Suprapubic skin (tissue), 4 donors: Measurements from ENCODE around the gene AQP12A.

Source experiments
- POLR2A ChIP-seq, 2 donors: fragments of 450-650 bp; IDR thresholded peaks; one replicate each; pipeline ENCODE4 v1.6.1; 2017; ENCODE audit warnings: antibody characterized with exemption in 2 of 2, mild to moderate bottlenecking in 2 of 2, moderate library complexity in 2 of 2
- POLR2AphosphoS5 ChIP-seq, 3 donors: sonication (generic); formaldehyde crosslinking; IDR thresholded peaks; one replicate each; pipeline ENCODE4 v1.6.1; 2017; ENCODE audit warnings: antibody characterized with exemption in 3 of 3

DNA sequence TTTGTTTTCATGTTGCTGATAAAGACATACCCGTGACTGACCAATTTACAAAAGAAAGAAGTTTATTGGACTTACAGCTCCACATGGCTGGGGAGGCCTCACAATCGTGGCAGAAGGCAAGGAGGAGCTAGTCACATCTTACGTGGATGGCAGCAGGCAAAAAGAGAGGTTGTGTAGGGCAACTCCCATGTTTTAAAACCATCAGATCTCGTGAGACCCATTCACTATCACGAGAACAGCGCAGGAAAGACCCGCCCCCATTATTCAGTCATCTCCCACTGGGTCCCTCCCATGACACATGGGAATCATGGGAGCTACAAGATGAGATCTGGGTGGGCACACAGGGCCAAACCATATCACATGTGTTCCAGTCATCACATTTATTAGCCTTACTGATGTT is 16.8 kb downstream of the AQP12A start:
- TF ChIP-seq POLR2A (IDR thresholded peaks at IDR 0.05): no peak
- TF ChIP-seq POLR2AphosphoS5 (IDR thresholded peaks at IDR 0.05): no peak
